Transverse colon (tissue), 4 donors: ENCODE results near the gene ARNT2. TPM values are rescaled to one million over a fixed set of nuclear protein-coding genes. Genes with fewer than 3 reads are reported as not detected.

Experiments used
- DNase-seq: peaks from one replicate; pipeline ENCODE4 v3.0.0-alpha.2; 2019
- H3K27ac ChIP-seq, 4 donors: fragments of 200-600 bp; sonication (generic); 2 replicates each; pipeline ENCODE4 v1.5.1; 2016 to 2018; ENCODE audit warnings: inconsistent platforms in 4 of 4
- H3K27me3 ChIP-seq: fragments of 200-600 bp; sonication (generic); 2 replicates; pipeline ENCODE4 v1.5.1; 2017; ENCODE audit warnings: inconsistent platforms
- H3K36me3 ChIP-seq, 4 donors: fragments of 200-600 bp; sonication (generic); 2 replicates each; pipeline ENCODE4 v1.5.1; 2017 to 2019; ENCODE audit warnings: inconsistent platforms in 4 of 4
- H3K4me1 ChIP-seq, 4 donors: fragments of 200-600 bp; sonication (generic); 2 replicates each; pipeline ENCODE4 v1.5.1; 2017 to 2020; ENCODE audit warnings: inconsistent platforms in 4 of 4
- H3K4me3 ChIP-seq, 4 donors: fragments of 200-600 bp; sonication (generic); 1 replicate in 1 of 4; 2 replicates in 3 of 4; pipeline versions ENCODE4 v1.5.1 to v1.6.1; 2017 to 2019; ENCODE audit warnings: inconsistent platforms in 4 of 4
- H3K9me3 ChIP-seq, 2 donors: fragments of 200-600 bp; sonication (generic); 2 replicates each; pipeline ENCODE4 v1.5.1; 2017 to 2019; ENCODE audit warnings: inconsistent platforms in 2 of 2
- CTCF ChIP-seq, 5 experiments: fragments of 200-600 bp in 3 of 5; fragments of 450-650 bp in 2 of 5; sonication (generic) in 3 of 5; IDR thresholded peaks; 1 replicate in 2 of 5; 2 replicates in 3 of 5; pipeline ENCODE4 v1.5.1; 2016 to 2017; ENCODE audit warnings: antibody characterized with exemption in 5 of 5, inconsistent platforms in 3 of 5, mild to moderate bottlenecking in 2 of 5, moderate library complexity in 1 of 5
- EP300 ChIP-seq: sonication (generic); formaldehyde crosslinking; IDR thresholded peaks from one replicate; pipeline ENCODE4 v1.6.1; 2017; ENCODE audit warnings: antibody characterized with exemption, low read depth
- POLR2A ChIP-seq: fragments of 450-650 bp; IDR thresholded peaks from one replicate; pipeline ENCODE4 v1.6.1; 2016; ENCODE audit warnings: antibody characterized with exemption, mild to moderate bottlenecking, moderate library complexity
- POLR2AphosphoS5 ChIP-seq, 3 donors: sonication (generic); formaldehyde crosslinking; IDR thresholded peaks; one replicate each; pipeline ENCODE4 v1.6.1; 2016; ENCODE audit warnings: antibody characterized with exemption in 3 of 3
- WGBS, 2 donors: methylation state at CpG; one replicate each; pipeline ENCODE4 v1.1.5; 2018; ENCODE audit warnings: low coverage in 1 of 2; 5-methylcytosine and 5-hydroxymethylcytosine counted together
- in situ Hi-C, 4 donors: fragments of 200-750 bp; cut with MboI; loops; one replicate each; pipeline versions ENCODE4 v1.15.0 to v1.15.1; 2017; ENCODE audit warnings: low sequenced_read_pairs in 3 of 4, low pct_ligation_motif_present in 1 of 4, low pct_unique_long_range_greater_than_20kb in 1 of 4
- intact Hi-C: fragments of 100-400 bp; cut with DNase I; formaldehyde crosslinking; loops from one replicate; pipeline ENCODE4 v1.15.1; 2023; ENCODE audit warnings: low total_unique reads
- total RNA-seq, 4 donors: library from RNA; depleted of rRNA; stranded (reverse); fragments of >200 nt; gene quantifications; one replicate each; pipeline ENCODE4 v1.1.0, GENCODE V29; 2016

ARNT2 gene
- total RNA-seq, 4 donors from 2014 or later: 1.9 to 4.0 (median 2.5) TPM; not detected in 1

GRCh38 chr15:80517290-80517689 lies 113.1 kb downstream of the ARNT2 start:
- Histone ChIP-seq H3K36me3 (no peaks in the 10 kb centered on the region), H3K27me3 (no peaks in the 10 kb centered on the region), H3K4me1 (no peaks in the 10 kb centered on the region), H3K27ac (no peak overlapping the region), H3K4me3 (no peak overlapping the region), H3K9me3 (no peaks in the 10 kb centered on the region)
- TF ChIP-seq EP300 (no peak), CTCF (IDR thresholded peaks at IDR 0.05) (no peak), POLR2AphosphoS5 (IDR thresholded peaks at IDR 0.05) (no peak), POLR2A (no peak)
- in situ Hi-C loops (no loop called here), intact Hi-C loops (no loop called here)
- DNase-seq: no peak

GRCh38 chr15:80518522-80518921 lies 114.3 kb downstream of the ARNT2 start:
- 80 to 91% methylated on average over 1 of the region's 1 CpG for WGBS, 2 donors
- in situ Hi-C loops (no loop called here), intact Hi-C loops (no loop called here)
- no peak overlapping the region for H3K27ac ChIP-seq
- H3K9me3 ChIP-seq: no peaks in the 10 kb centered on the region
- TF ChIP-seq EP300 (no peak), CTCF (IDR thresholded peaks at IDR 0.05) (no peak), POLR2AphosphoS5 (IDR thresholded peaks at IDR 0.05) (no peak), POLR2A (no peak)
- H3K27me3 ChIP-seq: no peaks in the 10 kb centered on the region
- DNase-seq: no peak
- H3K4me3 ChIP-seq: no peak overlapping the region
- H3K4me1 ChIP-seq: no peaks in the 10 kb centered on the region
- no peaks in the 10 kb centered on the region for H3K36me3 ChIP-seq

GRCh38 chr15:80523746-80524145 lies 119.6 kb downstream of the ARNT2 start:
- Histone ChIP-seq H3K36me3 (no peaks in the 10 kb centered on the region), H3K4me3 (no peak overlapping the region), H3K4me1 (no peaks in the 10 kb centered on the region), H3K9me3 (no peaks in the 10 kb centered on the region), H3K27ac (no peak overlapping the region), H3K27me3 (no peaks in the 10 kb centered on the region)
- DNase-seq: no peak
- no peak for TF ChIP-seq POLR2AphosphoS5 (IDR thresholded peaks at IDR 0.05)
- intact Hi-C loops (no loop called here), in situ Hi-C loops (no loop called here)
- 91 to 93% methylated on average over 2 of the region's 2 CpGs for WGBS, 2 donors

GRCh38 chr15:80525853-80526252 lies 121.7 kb downstream of the ARNT2 start:
- DNase-seq: no peak
- 60 to 80% methylated on average over 1 to 2 of the region's 2 CpGs for WGBS, 2 donors
- Histone ChIP-seq H3K27me3 (no peaks in the 10 kb centered on the region), H3K4me1 (no peaks in the 10 kb centered on the region), H3K9me3 (no peaks in the 10 kb centered on the region), H3K36me3 (no peaks in the 10 kb centered on the region), H3K4me3 (no peak overlapping the region), H3K27ac (no peak overlapping the region)
- intact Hi-C loops: no loop called here
- in situ Hi-C loops: no loop called here
- TF ChIP-seq CTCF (IDR thresholded peaks at IDR 0.05) (no peak), POLR2A (no peak), EP300 (no peak), POLR2AphosphoS5 (IDR thresholded peaks at IDR 0.05) (no peak)

- Histone ChIP-seq H3K27me3 (no peaks in the 10 kb centered on the region), H3K36me3 (no peaks in the 10 kb centered on the region), H3K4me3 (no peak overlapping the region), H3K9me3 (no peaks in the 10 kb centered on the region), H3K4me1 (no peaks in the 10 kb centered on the region), H3K27ac (no peak overlapping the region)
- no peak for DNase-seq
- no peak for TF ChIP-seq POLR2A
- TF ChIP-seq EP300: no peak
- no peak for TF ChIP-seq CTCF (IDR thresholded peaks at IDR 0.05)
- intact Hi-C loops (no loop called here), in situ Hi-C loops (no loop called here)
- WGBS, 2 donors: 81 to 83% methylated on average over 1 to 3 of the region's 3 CpGs
These were observed 122.6 kb downstream of the ARNT2 start for GRCh38 chr15:80526556-80527340.
